NOMO-1 (cell line): Measurements from ENCODE around the gene FAM89A.
"Not testable (repeated sequence)": the region's sequence is repeated elsewhere in the genome, so short reads cannot be mapped to it uniquely, and the experiment has no call there.

ENCODE experiments used
- DNase-seq, 2 experiments: peaks; one replicate each; lab custom pipeline; 2025; ENCODE audit not compliant: unreplicated experiment in 2 of 2; lab: John Stamatoyannopoulos, UW

The FAM89A gene

DNA sequence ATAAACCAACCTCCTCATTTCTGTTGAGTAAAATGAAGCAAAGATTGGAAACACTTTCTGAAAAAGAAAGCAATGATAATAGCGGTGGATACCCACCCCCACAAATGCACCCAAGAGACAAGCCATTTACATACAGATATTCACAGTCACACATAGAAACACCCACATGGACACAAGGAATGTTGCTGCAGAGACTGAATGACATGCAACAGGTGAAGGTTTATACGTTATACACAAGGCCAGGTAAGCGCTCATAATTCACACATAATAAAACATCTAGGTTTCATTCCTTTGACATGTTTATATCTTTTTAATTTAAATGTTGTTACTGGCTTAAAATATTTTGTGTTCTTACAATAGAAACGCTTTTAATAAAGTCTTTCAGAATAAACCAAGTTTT, 39.9 kb downstream of the FAM89A start:
- no peak for DNase-seq

DNA sequence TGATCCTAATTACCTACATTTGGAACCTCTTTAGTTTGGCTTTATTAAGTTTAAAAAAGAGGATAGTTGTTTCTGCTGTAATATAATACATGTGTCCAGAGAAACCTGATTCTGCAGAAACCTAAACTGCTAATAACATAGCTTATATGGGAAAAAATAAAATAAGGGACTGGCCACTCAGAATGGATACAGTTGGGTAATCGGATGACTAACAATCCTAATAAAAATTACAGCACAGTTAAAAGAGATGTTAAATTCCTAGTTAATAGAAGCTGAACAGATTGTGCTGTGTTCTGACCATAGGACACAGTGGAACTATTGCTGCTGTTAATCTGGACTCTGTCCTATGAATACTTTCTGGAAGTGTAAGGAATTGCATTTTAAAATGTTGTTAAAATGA, 45.2 kb downstream of the FAM89A start:
- no peak for DNase-seq

DNA sequence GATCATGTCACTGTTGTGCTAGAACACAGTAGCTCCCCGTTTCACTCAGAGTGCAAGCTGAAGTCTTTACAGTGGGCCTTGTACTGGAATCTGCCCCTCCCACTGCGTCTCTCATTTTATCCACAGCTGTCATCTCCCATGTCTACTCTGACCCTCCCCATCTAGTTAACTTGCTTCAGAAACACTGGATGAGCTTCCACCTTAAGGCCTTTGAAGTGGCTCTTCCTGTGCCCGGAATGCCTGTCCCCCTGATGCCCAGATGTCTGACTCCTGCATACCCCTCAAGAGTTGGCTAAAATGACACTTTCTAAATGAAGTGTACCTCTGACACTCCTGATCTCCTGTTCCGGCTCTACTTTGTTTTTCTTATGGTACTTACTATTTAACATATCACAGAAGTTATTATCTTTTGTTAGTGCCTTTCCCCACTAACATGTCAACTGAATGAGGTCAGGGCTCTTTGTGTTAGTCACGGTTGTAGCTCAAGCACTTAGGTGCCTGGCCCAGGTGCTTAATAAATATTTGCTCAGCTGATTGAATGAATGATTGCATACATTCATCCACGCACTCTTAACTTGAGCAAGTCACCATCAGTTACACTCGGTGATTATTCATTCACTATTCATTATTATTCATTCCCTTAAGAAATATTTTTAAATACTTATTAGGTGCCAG, 47.8 kb downstream of the FAM89A start:
- DNase-seq, result no peak

DNA sequence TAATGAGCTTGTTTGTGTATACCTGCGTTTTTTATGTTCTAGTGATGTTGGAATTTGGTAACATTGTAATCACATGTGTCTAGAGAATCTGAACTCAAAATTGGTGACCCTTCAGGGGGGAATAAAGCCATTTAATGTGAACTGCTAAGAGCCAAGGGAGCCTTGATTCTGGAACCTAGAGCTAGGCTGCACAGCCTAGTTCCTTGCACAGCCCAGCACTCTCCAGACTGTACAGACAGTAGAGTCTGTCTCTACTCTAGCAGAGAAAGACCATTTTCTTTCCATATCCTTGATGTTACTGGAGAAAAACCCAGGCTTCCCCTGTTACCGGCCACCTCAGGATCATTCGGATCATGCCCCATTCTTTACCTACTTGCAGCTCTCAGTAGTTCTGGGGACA, 52.6 kb downstream of the FAM89A start:
- DNase-seq, result no peak

DNA sequence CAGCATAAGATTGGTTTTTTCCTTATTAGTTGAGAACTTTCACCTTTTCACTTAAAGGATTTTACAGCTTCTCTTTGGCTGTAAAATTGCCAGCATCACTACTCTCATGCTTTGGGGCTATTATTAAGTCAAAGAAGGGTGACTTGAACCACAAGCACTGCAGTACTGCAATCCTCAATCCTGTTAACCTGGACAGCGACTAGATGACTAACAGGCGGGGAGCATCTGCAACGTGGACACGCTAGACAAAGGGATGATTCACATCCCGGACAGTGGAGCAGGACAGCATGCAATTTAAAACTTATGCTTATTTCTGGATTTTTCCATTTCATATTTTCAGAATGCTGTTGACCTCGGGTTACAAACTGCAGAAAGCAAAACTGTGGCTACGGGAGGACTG, 53.1 kb downstream of the FAM89A start:
- no peak for DNase-seq

DNA sequence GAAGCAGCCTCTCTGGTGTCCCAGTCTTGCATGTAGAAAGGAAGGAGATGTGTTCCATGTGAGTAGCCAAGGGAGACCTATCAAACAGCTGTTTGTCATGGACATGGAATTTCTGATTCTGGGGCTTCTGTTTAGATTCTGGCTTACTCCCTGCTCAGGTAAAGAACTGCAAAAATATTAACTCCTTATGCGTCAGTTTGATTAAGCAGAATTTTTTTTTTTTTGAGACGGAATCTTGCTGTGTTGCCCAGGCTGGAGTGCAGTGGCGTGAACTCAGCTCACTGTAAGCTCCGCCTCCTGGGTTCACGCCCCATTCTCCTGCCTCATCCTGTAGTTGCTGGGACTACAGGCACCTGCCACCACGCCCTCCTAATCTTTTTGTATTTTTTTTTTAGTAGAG, 54.3 kb downstream of the FAM89A start:
- DNase-seq, result no peak

DNA sequence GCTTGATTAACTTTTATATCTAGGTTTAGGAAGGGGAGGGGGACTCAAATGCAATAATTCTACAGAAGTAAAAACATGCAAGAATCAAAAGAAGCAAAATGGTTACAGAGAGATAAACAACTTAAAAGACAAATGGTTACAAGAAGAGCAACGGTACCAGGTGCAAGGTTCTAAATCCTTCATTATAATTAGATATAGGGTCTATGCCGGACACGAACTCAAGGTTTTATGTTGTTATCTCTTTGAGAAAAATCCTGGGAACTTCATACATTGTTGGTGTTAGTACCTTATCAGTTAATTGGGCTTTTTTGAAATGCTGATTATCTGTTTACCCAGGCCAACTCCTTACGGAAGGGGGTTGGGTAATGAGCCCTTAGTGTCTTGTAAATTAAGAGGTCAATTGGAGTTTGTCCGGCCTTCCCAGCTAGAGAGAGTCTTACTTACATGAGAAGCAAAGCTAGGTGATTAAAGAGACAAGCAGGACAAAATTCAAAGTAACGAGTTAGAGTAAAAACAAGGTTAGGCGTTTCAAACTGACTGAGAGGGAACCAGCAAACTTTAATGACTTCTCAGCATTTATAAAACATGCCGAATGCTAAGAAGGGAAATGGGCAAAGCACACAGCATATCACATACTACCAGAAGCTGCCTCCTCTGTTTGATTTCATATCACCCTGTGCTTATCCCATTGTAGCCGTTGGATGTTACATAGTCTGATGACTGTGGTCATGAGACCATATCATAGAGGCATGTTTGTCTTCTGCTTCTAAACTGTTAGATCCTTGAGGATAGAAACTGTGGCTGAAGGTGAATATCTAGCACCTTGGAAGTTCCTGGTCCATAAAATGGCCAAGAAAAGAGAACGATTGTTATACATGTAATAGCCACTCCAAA, 55.2 kb downstream of the FAM89A start:
- DNase-seq, result not testable (repeated sequence)

GRCh38 chr1:230983811-230984210, 56.2 kb downstream of the FAM89A start:
- no peak for DNase-seq

GRCh38 chr1:230982696-230983095, 57.4 kb downstream of the FAM89A start:
- no peak for DNase-seq

DNA sequence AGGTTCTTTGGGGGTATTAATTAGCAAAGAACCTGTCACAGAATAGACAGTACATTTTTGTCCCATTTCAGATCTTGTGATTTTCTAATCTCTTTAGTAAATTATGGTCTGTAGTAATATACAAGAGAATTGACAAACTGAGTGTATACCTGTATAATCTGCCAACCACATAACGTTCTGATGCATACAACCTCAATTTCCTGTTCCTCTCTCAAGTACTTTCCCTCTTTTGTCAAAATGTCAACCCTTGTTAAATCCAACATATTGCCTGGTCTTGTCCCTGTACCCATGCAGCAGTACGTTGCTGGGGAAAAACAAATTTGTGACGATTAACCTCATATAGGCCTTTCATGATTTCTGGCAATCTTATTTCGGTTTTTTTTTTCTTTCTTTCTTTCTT, 60.1 kb downstream of the FAM89A start:
- DNase-seq, result no peak

DNA sequence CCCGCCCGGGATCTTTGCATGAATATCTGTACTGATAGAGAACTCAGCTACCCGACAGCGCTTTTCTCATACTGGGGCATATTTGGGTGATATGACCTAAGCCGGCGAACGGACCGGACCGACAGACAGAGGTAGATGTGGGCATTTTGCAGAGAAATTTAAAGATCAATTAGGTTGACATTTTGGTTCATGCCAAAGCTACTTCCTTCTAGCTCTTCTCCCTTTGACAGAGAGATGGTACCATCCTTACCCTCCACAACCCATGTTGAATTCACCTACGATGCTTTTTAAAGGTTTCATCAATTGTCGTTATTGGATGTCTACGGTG, 60.7 kb downstream of the FAM89A start:
- DNase-seq, result peak in 1 of 2 experiments; percentile 42

DNA sequence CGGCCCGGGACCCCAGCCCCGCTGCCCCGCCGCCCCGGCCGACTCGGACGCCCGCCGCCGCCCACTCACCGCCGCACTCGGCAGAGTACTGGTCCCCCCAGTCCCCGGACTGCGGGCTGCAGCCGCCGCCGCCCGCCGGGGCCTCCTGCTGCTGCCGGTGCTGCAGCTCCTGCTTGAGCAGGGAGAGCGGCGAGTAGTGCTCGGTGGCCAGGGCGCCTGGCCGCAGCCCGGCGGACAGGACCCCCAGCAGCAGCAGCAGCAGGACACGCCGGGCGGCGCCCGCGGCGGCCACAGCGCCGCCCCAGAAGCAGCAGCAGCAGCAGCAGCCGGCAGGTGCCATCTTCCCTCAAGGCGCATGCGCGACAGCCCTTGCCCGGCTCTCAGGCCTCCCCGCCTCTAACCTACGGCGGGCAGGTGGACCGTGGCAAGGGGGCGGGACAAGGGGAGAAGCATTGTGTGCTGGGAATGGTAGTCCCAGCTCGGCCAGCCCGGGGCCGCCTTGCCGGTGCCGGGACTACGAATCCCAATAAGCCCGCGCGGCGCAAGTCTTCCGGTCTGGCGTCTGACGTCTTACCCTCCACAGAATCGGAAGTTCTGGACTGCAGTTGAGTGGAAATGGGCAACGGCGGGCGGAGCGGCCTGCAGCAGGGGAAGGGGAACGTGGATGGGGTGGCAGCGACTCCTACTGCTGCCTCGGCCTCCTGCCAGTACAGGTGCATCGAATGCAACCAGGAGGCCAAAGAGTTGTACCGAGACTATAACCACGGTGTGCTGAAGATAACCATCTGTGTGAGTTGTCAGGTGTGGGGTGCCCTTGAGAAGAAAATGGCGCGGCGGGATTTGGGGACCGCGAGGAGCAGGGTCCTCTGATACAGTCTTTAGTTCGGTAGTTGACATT, 61.3 kb downstream of the FAM89A start, which contains the start of the genes ARV1 and TTC13:
TSS of gene ARV1 (plus strand) at position 604 of the 898 bp plus-strand sequence. CDS start at position 616, 12 bp downstream.
TSS of gene TTC13 (minus strand) at position 371 of the 898 bp plus-strand sequence. CDS start at position 340, 31 bp downstream.
- peak; percentile 97 to 99 for DNase-seq

- DNase-seq, result peak; percentile 4 to 25
Observed at GRCh38 chr1:230977761-230978490, 62.1 kb downstream of the FAM89A start.

GRCh38 chr1:230976825-230977747, 63.0 kb downstream of the FAM89A start:
- peak; percentile 49 to 57 for DNase-seq

DNA sequence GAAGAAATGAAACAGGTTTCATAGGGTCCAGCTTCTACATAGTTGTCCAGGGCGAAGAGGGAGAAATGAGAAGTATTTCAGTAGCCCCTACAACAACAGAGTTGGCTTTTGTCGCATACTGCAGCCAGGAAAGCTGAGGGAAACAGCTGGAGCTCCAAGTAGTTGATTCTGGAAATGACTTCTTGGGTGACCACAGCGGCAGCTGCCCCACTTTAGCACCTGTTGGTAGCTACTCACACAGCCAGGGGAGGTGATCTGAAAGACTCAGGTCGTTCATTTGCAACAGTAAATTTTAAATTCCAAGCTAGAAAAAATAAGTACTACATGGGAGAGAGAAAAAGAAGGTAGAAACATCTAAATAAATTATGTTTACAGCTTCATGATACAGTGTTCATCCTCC, 63.7 kb downstream of the FAM89A start:
- no peak for DNase-seq

- no peak for DNase-seq
Observed at GRCh38 chr1:230975636-230976035, 64.4 kb downstream of the FAM89A start.

DNA sequence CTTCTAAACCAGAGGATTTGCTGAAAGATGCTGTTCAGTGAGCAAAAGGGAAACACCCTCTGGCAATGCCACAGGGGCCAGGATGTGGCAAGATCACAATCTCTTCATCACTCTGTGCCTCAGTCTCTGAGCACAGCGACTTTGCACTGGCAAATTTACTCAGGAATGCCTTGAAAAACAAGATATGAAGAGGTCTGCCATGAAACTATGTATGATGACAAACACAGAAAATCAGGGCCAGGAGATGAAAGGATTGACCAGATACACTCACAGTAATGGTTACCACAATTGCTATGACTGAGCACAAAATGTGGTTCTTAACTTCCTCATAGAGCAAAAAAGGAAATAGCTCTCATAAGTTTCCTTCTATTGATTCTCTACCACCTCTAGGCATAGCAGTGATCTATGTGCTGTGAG, 67.2 kb downstream of the FAM89A start:
- peak; percentile 21 to 94 for DNase-seq

- DNase-seq, result no peak
Observed at GRCh38 chr1:230971771-230972170, 68.3 kb downstream of the FAM89A start.

DNA sequence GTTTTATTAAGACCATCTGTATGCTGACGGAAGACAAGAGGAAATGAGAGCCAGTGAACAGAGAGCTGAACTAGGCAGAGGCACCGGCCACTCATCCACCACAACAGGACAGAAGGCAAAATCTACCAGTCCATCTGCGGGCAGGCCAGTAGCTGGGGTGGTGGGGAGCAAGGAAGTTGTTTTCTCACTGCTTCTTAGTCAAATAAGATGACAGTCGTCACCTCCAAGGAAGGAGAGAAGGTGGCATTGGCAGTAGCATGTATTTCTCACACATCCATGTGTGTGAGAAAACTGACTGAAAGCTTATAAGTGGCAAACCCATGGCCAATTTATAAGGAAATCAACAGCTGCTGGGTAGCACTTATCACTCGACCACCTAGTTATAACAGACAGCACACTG, 69.6 kb downstream of the FAM89A start:
- no peak for DNase-seq
